Measurements from ENCODE around the gene PCCB. TPM values are rescaled to one million over a fixed set of nuclear protein-coding genes. Genes with fewer than 3 reads are reported as not detected.

PCCB gene
- total RNA-seq, 1 experiment from 2014 or later: 63.4 TPM

GRCh38 chr3:136277634-136278033, 27.5 kb downstream of the PCCB start:
- no peak for TF ChIP-seq TCF7L2 (IDR thresholded peaks at IDR 0.05; ENCODE audit: low read depth, low read length)
- TF ChIP-seq CTCF (IDR thresholded peaks at IDR 0.05): no peak
- no peak for TF ChIP-seq POLR2AphosphoS5 (IDR thresholded peaks at IDR 0.05; ENCODE audit: low read depth, low read length)
- no peak for TF ChIP-seq SIN3A (IDR thresholded peaks at IDR 0.05; ENCODE audit: borderline replicate concordance, insufficient read depth, low read depth, low read length)
- no peak for TF ChIP-seq REST (IDR thresholded peaks at IDR 0.05; ENCODE audit: insufficient read depth in 1 of 2, low read depth in 2 of 2, low read length in 1 of 2)
- no peak overlapping the region for H3K4me3 ChIP-seq (ENCODE audit: low read depth in 2 of 2, low read length in 2 of 2)
- H3K9me3 ChIP-seq (ENCODE audit: control insufficient read depth, insufficient read depth, low read depth, low read length): peaks cover 34% of the 10 kb centered on the region
- BruUV-seq (replicated peaks): no TSS peak
- no peaks in the 10 kb centered on the region for H3K27me3 ChIP-seq (ENCODE audit: control insufficient read depth, insufficient read depth, low read length)
- ATAC-seq (peak; percentile 56), DNase-seq (ENCODE audit: low read depth, low spot score) (no peak)
- ChIA-PET CTCF (no interaction called here), POLR2A (no interaction called here)
- H3K4me1 ChIP-seq (ENCODE audit: control insufficient read depth, insufficient read depth, low read length): no peaks in the 10 kb centered on the region
- in situ Hi-C loops (cut with HindIII; ENCODE audit: low pct_unique_long_range_greater_than_20kb, low sequenced_read_pairs) (no loop called here), intact Hi-C loops (cut with micrococcal nuclease; ENCODE audit: unreplicated experiment) (no loop called here)
- H3K27ac ChIP-seq (ENCODE audit: low read length): no peak overlapping the region
- H3K36me3 ChIP-seq (ENCODE audit: control insufficient read depth, insufficient read depth, low read length): no peaks in the 10 kb centered on the region

- H3K4me1 ChIP-seq (ENCODE audit: control insufficient read depth, insufficient read depth, low read length): no peaks in the 10 kb centered on the region
- intact Hi-C loops (cut with micrococcal nuclease; ENCODE audit: unreplicated experiment) (no loop called here), in situ Hi-C loops (cut with HindIII; ENCODE audit: low pct_unique_long_range_greater_than_20kb, low sequenced_read_pairs) (no loop called here)
- TF ChIP-seq REST (IDR thresholded peaks at IDR 0.05; ENCODE audit: insufficient read depth in 1 of 2, low read depth in 2 of 2, low read length in 1 of 2) (no peak), TCF7L2 (IDR thresholded peaks at IDR 0.05; ENCODE audit: low read depth, low read length) (no peak), POLR2AphosphoS5 (IDR thresholded peaks at IDR 0.05; ENCODE audit: low read depth, low read length) (no peak), SIN3A (IDR thresholded peaks at IDR 0.05; ENCODE audit: borderline replicate concordance, insufficient read depth, low read depth, low read length) (no peak), CTCF (IDR thresholded peaks at IDR 0.05) (no peak)
- H3K36me3 ChIP-seq (ENCODE audit: control insufficient read depth, insufficient read depth, low read length): no peaks in the 10 kb centered on the region
- peaks cover 34% of the 10 kb centered on the region for H3K9me3 ChIP-seq (ENCODE audit: control insufficient read depth, insufficient read depth, low read depth, low read length)
- no peaks in the 10 kb centered on the region for H3K27me3 ChIP-seq (ENCODE audit: control insufficient read depth, insufficient read depth, low read length)
- no peak overlapping the region for H3K27ac ChIP-seq (ENCODE audit: low read length)
- H3K4me3 ChIP-seq (ENCODE audit: low read depth in 2 of 2, low read length in 2 of 2): no peak overlapping the region
- CTCF ChIA-PET: no interaction called here
- ATAC-seq: no peak
- no TSS peak for BruUV-seq (replicated peaks)
- DNase-seq (ENCODE audit: low read depth, low spot score): no peak
- POLR2A ChIA-PET: interaction anchor here (0.7 kb wide), 1 partner anchor 260 kb away, joined by 3 read pairs; no protein-coding TSS in a partner anchor
These were observed 29.0 kb downstream of the PCCB start for GRCh38 chr3:136279092-136279491.
